Measurements from ENCODE around the gene DVL3. TPM values are rescaled to one million over a fixed set of nuclear protein-coding genes. Genes with fewer than 3 reads are reported as not detected.

The DVL3 gene
- total RNA-seq, 2 donors from 2014 or later, result 42.6 to 45.9 TPM

DNA sequence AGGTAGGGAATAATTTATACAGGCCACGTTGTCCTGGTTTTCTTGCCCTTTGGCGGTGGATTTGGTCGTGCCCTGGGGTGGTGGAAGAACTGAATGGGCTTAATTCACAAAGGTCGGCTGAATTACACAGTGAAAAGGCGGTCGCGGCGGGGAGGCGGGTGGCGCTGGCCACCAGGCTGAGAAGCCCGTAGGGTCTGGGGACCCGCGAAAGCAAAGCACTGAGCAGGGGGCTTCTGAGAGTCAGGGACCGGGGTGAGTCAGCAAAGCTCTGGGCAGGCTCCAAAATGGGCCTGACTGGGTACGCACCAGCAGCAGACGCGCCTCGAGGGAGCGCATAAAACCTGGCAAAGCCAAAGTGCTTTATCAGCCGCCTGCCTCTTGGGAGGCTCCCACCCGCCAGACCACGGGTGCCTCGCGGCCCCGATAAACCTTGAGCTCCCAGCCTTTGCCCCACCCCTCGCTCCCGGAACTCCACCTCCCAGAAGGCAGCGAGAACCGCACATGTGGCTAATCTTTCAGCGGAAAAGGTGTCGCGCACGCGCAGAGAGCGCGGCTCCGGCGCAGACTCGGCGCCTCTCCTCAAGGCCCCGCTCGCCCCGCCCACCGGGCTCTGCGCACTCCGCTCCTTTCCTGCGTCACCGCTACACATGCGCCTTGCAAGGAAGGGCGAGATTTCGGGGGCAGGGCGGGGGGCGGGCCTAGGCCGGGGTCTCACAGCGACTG is 30.4 kb downstream of the DVL3 start:
- Mint-ChIP-seq H3K27ac (peak overlapping the region; percentile 96), H3K27me3 (ENCODE audit: low read depth) (no peaks in the 10 kb centered on the region), H3K36me3 (ENCODE audit: insufficient read depth in 2 of 2) (peaks cover 6 to 9% of the 10 kb centered on the region in 2 donors), H3K4me3 (peak overlapping the region; percentile 95 to 96), H3K4me1 (ENCODE audit: low read depth) (peaks cover 39% of the 10 kb centered on the region), H3K9me3 (no peaks in the 10 kb centered on the region)
- DNase-seq (peak; percentile 99), ATAC-seq (replicated peaks in 1 of 2) (peak; percentile 92 to 93)

DNA sequence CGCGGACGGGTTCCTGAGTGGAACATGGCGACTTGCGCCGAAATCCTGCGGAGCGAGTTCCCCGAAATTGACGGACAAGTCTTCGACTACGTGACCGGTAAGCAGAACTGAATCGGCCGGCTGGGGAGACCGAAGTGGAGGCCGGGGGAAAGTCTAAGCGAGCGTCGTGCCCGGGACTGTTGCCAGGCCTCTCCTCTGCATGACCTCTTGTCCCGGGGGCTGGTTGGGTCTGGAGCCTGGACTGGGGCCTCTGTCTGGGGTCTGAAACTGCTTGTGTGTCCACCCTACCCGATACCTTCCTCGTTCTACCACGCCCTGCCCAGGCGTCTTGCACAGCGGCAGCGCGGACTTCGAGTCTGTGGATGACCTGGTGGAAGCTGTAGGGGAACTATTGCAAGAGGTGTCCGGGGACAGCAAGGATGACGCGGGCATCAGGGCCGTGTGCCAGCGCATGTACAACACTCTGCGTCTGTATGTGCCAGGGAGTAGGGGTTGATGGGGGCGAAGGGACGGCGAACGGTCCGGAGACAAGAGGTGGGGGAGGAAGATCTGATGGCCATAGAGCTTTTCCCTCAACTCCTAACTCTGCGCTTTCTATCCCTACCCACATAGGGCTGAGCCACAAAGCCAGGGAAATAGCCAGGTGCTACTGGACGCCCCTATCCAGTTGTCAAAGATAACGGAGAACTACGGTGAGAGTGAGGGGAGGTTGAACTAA is 31.2 kb downstream of the DVL3 start, which contains the start of gene ABCF3:
ABCF3 (plus strand) TSS at position 16 of the 718 bp plus-strand sequence; CDS start at position 25, 9 bp downstream.
- Mint-ChIP-seq H3K27me3 (ENCODE audit: low read depth) (no peaks in the 10 kb centered on the region), H3K4me3 (peak within 1 kb of the TSS; percentile 95 to 96), H3K9me3 (no peaks in the 10 kb centered on the region), H3K4me1 (ENCODE audit: low read depth) (peaks cover 39% of the 10 kb centered on the region), H3K36me3 (ENCODE audit: insufficient read depth in 2 of 2) (peaks cover 5 to 9% of the 10 kb centered on the region in 2 donors), H3K27ac (peak within 1 kb of the TSS; percentile 96)
- ATAC-seq (replicated peaks in 1 of 2) (peak; percentile 27 to 31), DNase-seq (peak in 1 of 2 donors; percentile 31)

- Mint-ChIP-seq H3K4me1 (ENCODE audit: low read depth) (peaks cover 39% of the 10 kb centered on the region), H3K4me3 (peak overlapping the region; percentile 95 to 96), H3K27me3 (ENCODE audit: low read depth) (no peaks in the 10 kb centered on the region), H3K27ac (peak overlapping the region; percentile 56), H3K36me3 (ENCODE audit: insufficient read depth in 2 of 2) (peaks cover 3 to 9% of the 10 kb centered on the region in 2 donors), H3K9me3 (no peaks in the 10 kb centered on the region)
- no peak for DNase-seq
- ATAC-seq (replicated peaks in 1 of 2), result no peak
These were observed 31.7 kb downstream of the DVL3 start for GRCh38 chr3:184186902-184187207.

DNA sequence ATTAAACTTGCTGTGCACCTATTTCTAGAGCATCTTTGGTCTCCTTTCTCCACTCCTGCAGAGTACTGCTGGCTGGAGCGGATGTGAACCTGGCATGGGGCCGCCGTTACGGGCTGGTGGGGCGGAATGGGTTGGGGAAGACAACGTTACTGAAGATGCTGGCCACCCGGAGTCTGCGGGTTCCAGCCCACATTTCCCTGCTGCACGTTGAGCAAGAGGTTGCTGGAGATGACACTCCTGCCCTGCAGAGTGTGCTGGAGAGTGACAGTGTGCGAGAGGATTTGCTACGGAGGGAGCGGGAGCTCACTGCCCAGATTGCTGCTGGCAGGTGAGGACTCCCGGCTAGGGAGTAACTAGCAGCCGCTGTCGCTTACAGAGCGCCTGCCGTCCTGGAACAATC is 32.9 kb downstream of the DVL3 start:
- H3K36me3 Mint-ChIP-seq (ENCODE audit: insufficient read depth in 2 of 2), result peaks cover 3 to 9% of the 10 kb centered on the region in 2 donors
- ATAC-seq (replicated peaks in 1 of 2) (no peak), DNase-seq (no peak)
- H3K9me3 Mint-ChIP-seq, result no peaks in the 10 kb centered on the region
- no peaks in the 10 kb centered on the region for H3K27me3 Mint-ChIP-seq (ENCODE audit: low read depth)
- H3K27ac Mint-ChIP-seq, result no peak overlapping the region
- H3K4me3 Mint-ChIP-seq, result no peak overlapping the region
- H3K4me1 Mint-ChIP-seq (ENCODE audit: low read depth), result peaks cover 39% of the 10 kb centered on the region

DNA sequence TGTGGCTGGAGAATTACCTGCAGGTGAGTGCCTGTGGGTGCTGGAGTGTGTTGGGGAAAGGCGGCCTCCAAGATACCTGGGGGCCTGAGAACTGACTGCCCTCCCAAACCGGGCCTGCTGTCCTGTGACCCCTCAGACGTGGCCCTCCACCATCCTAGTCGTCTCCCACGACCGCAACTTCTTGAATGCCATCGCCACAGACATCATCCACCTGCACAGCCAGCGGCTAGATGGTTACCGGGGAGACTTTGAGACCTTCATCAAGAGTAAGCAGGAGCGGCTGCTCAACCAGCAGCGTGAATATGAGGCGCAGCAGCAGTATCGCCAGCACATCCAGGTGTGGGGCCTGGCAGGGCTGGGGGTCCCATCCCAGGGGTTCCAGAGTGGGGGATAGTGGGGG is 34.2 kb downstream of the DVL3 start:
- no peaks in the 10 kb centered on the region for H3K27me3 Mint-ChIP-seq (ENCODE audit: low read depth)
- H3K9me3 Mint-ChIP-seq, result no peaks in the 10 kb centered on the region
- DNase-seq (no peak), ATAC-seq (replicated peaks in 1 of 2) (no peak)
- H3K4me1 Mint-ChIP-seq (ENCODE audit: low read depth), result peaks cover 39% of the 10 kb centered on the region
- no peak overlapping the region for H3K27ac Mint-ChIP-seq
- H3K36me3 Mint-ChIP-seq (ENCODE audit: insufficient read depth in 2 of 2), result peaks cover 3 to 16% of the 10 kb centered on the region in 2 donors
- no peak overlapping the region for H3K4me3 Mint-ChIP-seq

GRCh38 chr3:184192889-184193288 is 37.7 kb downstream of the DVL3 start:
- Mint-ChIP-seq H3K9me3 (no peaks in the 10 kb centered on the region), H3K36me3 (ENCODE audit: insufficient read depth in 2 of 2) (peaks cover 0 to 11% of the 10 kb centered on the region in 2 donors), H3K27me3 (ENCODE audit: low read depth) (no peaks in the 10 kb centered on the region), H3K4me1 (ENCODE audit: low read depth) (peaks cover 20% of the 10 kb centered on the region), H3K4me3 (no peak overlapping the region), H3K27ac (no peak overlapping the region)
- ATAC-seq (replicated peaks in 1 of 2) (no peak), DNase-seq (no peak)

DNA sequence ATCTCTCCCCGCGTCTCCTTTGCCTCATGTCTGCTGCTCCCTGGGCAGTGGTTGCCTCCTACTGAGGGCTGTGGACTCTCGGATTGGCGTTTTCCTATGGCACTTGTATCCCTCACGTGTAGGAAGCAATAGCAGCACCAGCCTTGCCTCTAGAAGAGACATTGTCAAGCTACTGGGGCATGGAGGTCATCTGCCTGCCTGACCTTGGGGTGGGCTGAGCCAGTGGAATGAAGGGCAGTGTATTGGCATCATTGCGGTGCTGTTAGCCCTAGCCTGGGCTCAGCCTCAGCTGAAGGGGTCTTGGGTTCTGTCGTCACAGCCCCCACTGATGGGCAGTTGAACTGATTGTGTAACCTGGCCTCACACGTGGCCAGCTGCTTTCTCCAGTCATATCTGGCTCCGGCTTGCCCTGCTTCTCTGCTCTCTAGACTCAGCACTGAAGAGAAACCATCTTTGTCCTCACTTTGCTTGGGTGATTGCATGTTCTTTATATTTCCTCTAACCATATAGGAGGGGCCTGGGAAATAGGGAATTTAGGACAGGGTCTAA is 38.9 kb downstream of the DVL3 start:
- Mint-ChIP-seq H3K36me3 (ENCODE audit: insufficient read depth in 2 of 2) (peaks cover 0 to 10% of the 10 kb centered on the region in 2 donors), H3K27ac (no peak overlapping the region), H3K27me3 (ENCODE audit: low read depth) (no peaks in the 10 kb centered on the region), H3K4me3 (no peak overlapping the region), H3K9me3 (no peaks in the 10 kb centered on the region), H3K4me1 (ENCODE audit: low read depth) (peaks cover 8% of the 10 kb centered on the region)
- ATAC-seq (replicated peaks in 1 of 2) (no peak), DNase-seq (no peak)

DNA sequence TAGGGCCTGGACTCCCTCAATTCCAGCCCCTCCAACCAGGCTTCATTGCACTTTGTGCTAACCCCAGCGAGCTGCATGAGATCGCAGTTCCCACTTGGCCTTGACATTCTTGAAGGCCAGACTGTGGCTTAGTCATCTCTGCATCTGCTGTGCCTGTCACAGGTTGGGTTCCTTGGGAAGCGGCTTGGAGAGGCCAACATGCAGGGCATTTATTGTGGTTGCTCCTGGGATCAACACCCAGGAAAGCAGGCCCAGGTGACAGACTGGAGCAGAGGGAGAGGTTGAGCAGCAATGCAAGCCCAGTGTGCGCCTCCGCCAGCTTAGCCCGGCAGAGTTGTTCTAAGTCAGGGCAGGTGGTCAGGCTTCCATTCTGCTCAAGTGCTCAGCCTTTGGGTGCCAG is 41.4 kb downstream of the DVL3 start:
- Mint-ChIP-seq H3K4me3 (no peak overlapping the region), H3K36me3 (ENCODE audit: insufficient read depth in 2 of 2) (peaks cover 0 to 7% of the 10 kb centered on the region in 2 donors), H3K27ac (no peak overlapping the region), H3K9me3 (no peaks in the 10 kb centered on the region), H3K27me3 (ENCODE audit: low read depth) (no peaks in the 10 kb centered on the region), H3K4me1 (ENCODE audit: low read depth) (no peaks in the 10 kb centered on the region)
- ATAC-seq (replicated peaks in 1 of 2) (no peak), DNase-seq (no peak)

- no peak for DNase-seq
- ATAC-seq (replicated peaks in 1 of 2), result no peak
- no peaks in the 10 kb centered on the region for H3K9me3 Mint-ChIP-seq
- peaks cover 0 to 7% of the 10 kb centered on the region in 2 donors for H3K36me3 Mint-ChIP-seq (ENCODE audit: insufficient read depth in 2 of 2)
- H3K27ac Mint-ChIP-seq, result no peak overlapping the region
- no peak overlapping the region for H3K4me3 Mint-ChIP-seq
- no peaks in the 10 kb centered on the region for H3K4me1 Mint-ChIP-seq (ENCODE audit: low read depth)
- no peaks in the 10 kb centered on the region for H3K27me3 Mint-ChIP-seq (ENCODE audit: low read depth)
These were observed 43.3 kb downstream of the DVL3 start for GRCh38 chr3:184198509-184198908.

DNA sequence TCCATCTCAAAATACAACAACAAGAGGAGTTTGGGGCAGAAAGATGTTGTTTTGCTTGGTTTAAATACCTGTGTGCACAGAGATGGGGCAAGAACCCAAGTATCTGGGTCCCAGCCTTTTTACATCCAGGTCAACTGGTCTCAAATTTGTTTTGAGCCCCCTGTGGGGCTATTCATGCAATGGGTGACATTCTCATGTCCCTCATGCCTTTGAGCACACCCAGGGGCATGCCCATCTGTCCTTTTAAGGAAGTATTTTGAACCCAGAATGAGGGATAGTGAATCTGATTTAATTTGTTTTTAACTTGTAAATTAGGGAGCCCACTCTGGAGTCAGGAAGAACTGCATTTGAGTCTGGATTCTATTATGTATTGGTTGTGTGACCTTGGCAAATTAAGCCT is 45.6 kb downstream of the DVL3 start:
- H3K4me3 Mint-ChIP-seq, result no peak overlapping the region
- DNase-seq (no peak), ATAC-seq (replicated peaks in 1 of 2) (no peak)
- no peak overlapping the region for H3K27ac Mint-ChIP-seq
- no peaks in the 10 kb centered on the region for H3K27me3 Mint-ChIP-seq (ENCODE audit: low read depth)
- no peaks in the 10 kb centered on the region for H3K9me3 Mint-ChIP-seq
- H3K4me1 Mint-ChIP-seq (ENCODE audit: low read depth), result no peaks in the 10 kb centered on the region
- no peaks in the 10 kb centered on the region for H3K36me3 Mint-ChIP-seq (ENCODE audit: insufficient read depth in 2 of 2)

DNA sequence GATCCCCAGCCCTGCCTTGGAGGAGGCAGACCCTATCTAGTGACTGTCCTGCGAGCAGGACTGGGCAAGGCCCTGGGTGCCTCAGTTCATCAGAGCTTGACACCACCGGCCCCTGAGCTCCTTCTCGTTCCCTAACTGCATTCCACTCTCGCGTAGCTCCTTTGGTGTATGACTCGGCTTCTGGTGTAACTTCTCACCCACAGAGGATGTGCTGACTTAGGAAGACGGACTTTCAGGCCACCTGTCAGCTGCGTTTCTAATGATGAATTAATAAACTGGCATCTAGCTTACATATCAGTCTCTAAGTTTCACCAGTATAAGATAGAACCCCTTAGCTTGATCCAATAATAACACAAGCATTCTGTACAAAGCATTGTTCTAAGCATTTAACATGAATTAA is 48.3 kb downstream of the DVL3 start:
- no peaks in the 10 kb centered on the region for H3K9me3 Mint-ChIP-seq
- DNase-seq (no peak), ATAC-seq (replicated peaks in 1 of 2) (no peak)
- no peak overlapping the region for H3K4me3 Mint-ChIP-seq
- no peaks in the 10 kb centered on the region for H3K4me1 Mint-ChIP-seq (ENCODE audit: low read depth)
- no peaks in the 10 kb centered on the region for H3K36me3 Mint-ChIP-seq (ENCODE audit: insufficient read depth in 2 of 2)
- H3K27ac Mint-ChIP-seq, result no peak overlapping the region
- H3K27me3 Mint-ChIP-seq (ENCODE audit: low read depth), result peaks cover 9% of the 10 kb centered on the region

- ATAC-seq (replicated peaks in 1 of 2) (no peak), DNase-seq (no peak)
- H3K27ac Mint-ChIP-seq, result no peak overlapping the region
- H3K27me3 Mint-ChIP-seq (ENCODE audit: low read depth), result peaks cover 15% of the 10 kb centered on the region
- no peaks in the 10 kb centered on the region for H3K9me3 Mint-ChIP-seq
- no peak overlapping the region for H3K4me3 Mint-ChIP-seq
- H3K4me1 Mint-ChIP-seq (ENCODE audit: low read depth), result no peaks in the 10 kb centered on the region
- no peaks in the 10 kb centered on the region for H3K36me3 Mint-ChIP-seq (ENCODE audit: insufficient read depth in 2 of 2)
These were observed 54.2 kb downstream of the DVL3 start for GRCh38 chr3:184209146-184209923.

- Mint-ChIP-seq H3K36me3 (ENCODE audit: insufficient read depth in 2 of 2) (no peaks in the 10 kb centered on the region), H3K9me3 (no peaks in the 10 kb centered on the region), H3K27ac (no peak overlapping the region), H3K4me3 (no peak overlapping the region), H3K4me1 (ENCODE audit: low read depth) (no peaks in the 10 kb centered on the region), H3K27me3 (ENCODE audit: low read depth) (peaks cover 22% of the 10 kb centered on the region)
- no peak for DNase-seq
- ATAC-seq (replicated peaks in 1 of 2), result no peak
These were observed 56.1 kb downstream of the DVL3 start for GRCh38 chr3:184211297-184211696.
